ENCODE measurements around the gene PDLIM1. TPM values are rescaled to one million over a fixed set of nuclear protein-coding genes. Genes with fewer than 3 reads are reported as not detected.
A peak's percentile ranks its signal among the peaks of the same experiment; 100 is the strongest.

The PDLIM1 gene
- polyA plus RNA-seq, 1 donor (not counting 4 experiments of a cell fraction or from before 2014, with no cell fraction given): 298 TPM

DNA sequence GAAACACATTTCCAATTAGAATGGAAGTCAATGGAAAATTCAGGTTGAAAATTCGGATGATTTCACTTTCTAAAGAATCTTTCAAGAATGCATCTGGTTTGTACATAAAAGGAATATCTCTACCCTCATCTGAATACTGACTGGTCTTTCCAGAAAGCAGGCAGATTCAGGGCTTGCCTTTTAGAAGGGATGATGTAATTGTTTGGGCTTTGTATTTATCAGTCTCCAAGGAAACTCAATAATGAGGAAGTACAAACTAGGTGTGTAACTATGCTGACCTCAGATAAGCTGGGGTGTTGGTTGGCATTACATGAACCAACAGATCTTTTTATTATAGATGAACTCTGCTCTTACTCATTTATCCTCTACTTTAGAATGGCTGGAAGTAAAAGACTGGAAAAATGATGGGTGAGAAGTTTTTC lies 24.1 kb downstream of the PDLIM1 start:
- H4K20me1 ChIP-seq (ENCODE audit: control insufficient read depth, extremely low read depth, insufficient read depth, low read length): no peaks in the 10 kb centered on the region
- no peaks in the 10 kb centered on the region for H3K27me3 ChIP-seq (ENCODE audit: control insufficient read depth, extremely low read depth, insufficient read depth, low read length)
- H3K9me1 ChIP-seq (ENCODE audit: control insufficient read depth, extremely low read depth, insufficient read depth, low read length): no peaks in the 10 kb centered on the region
- H3K9ac ChIP-seq (ENCODE audit: control insufficient read depth, extremely low read depth, insufficient read depth, low read length): peak overlapping the region; percentile 78
- no peak overlapping the region for H3K4me3 ChIP-seq (ENCODE audit: control insufficient read depth in 2 of 3, extremely low read depth in 1 of 3, insufficient read depth in 2 of 3, low read depth in 1 of 3, low read length in 3 of 3)
- no peaks in the 10 kb centered on the region for H3K9me3 ChIP-seq (ENCODE audit: control insufficient read depth, low read depth, low read length)
- peak; percentile 83 for FAIRE-seq
- peak overlapping the region; percentile 49 for H3K4me2 ChIP-seq (ENCODE audit: control insufficient read depth, extremely low read depth, insufficient read depth, low read depth, low read length)
- peak; percentile 97 for DNase-seq (ENCODE audit: low read depth, low spot score)
- no peak overlapping the region for H2AFZ ChIP-seq (ENCODE audit: control insufficient read depth, low read length)
- H3K79me2 ChIP-seq (ENCODE audit: control insufficient read depth, insufficient read depth, low read length): peaks cover 40% of the 10 kb centered on the region
- TF ChIP-seq, protein P1, sequence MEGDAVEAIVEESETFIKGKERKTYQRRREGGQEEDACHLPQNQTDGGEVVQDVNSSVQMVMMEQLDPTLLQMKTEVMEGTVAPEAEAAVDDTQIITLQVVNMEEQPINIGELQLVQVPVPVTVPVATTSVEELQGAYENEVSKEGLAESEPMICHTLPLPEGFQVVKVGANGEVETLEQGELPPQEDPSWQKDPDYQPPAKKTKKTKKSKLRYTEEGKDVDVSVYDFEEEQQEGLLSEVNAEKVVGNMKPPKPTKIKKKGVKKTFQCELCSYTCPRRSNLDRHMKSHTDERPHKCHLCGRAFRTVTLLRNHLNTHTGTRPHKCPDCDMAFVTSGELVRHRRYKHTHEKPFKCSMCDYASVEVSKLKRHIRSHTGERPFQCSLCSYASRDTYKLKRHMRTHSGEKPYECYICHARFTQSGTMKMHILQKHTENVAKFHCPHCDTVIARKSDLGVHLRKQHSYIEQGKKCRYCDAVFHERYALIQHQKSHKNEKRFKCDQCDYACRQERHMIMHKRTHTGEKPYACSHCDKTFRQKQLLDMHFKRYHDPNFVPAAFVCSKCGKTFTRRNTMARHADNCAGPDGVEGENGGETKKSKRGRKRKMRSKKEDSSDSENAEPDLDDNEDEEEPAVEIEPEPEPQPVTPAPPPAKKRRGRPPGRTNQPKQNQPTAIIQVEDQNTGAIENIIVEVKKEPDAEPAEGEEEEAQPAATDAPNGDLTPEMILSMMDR (optimal IDR thresholded peaks at IDR 0.05 in 1 of 3, IDR thresholded peaks at IDR 0.05 in 1 of 3, conservative IDR thresholded peaks at IDR 0.05 in 1 of 3; ENCODE audit: extremely low read depth in 1 of 3, insufficient read depth in 2 of 3, low read length in 3 of 3): no peak
- no peak for TF ChIP-seq EZH2 (IDR thresholded peaks at IDR 0.05; ENCODE audit: low read length)
- H3K36me3 ChIP-seq (ENCODE audit: control insufficient read depth in 2 of 2, extremely low read depth in 1 of 2, insufficient read depth in 2 of 2, low read length in 2 of 2): peaks cover 19 to 33% of the 10 kb centered on the region in 2 experiments
- dilution Hi-C loops (cut with MboI; ENCODE audit: extremely low pct_ligation_motif_present, low sequenced_read_pairs): no loop called here
- H3K27ac ChIP-seq (ENCODE audit: control insufficient read depth, insufficient read depth, low read length): peak overlapping the region; percentile 85
- H3K4me1 ChIP-seq (ENCODE audit: control insufficient read depth, extremely low read depth, insufficient read depth, low read length): peaks cover 62% of the 10 kb centered on the region

DNA sequence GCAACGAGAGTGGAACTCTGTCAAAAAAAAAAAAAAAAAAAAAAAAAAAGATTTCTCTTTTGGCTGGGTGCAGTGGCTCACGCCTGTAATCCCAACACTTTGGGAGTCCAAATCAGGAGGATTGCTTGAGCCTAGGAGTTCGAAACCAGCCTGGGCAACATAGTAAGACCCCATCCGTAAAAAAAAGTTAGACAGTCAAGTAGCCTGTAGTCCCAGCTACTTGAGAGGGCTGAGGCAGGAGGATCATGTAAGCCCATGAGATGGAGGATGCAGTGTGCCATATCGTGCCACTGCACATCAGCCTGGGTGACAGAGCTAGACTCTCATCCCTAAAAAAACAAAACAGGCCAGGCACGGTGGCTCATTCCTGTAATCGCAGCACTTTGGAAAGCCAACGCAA lies 25.2 kb downstream of the PDLIM1 start:
- dilution Hi-C loops (cut with MboI; ENCODE audit: extremely low pct_ligation_motif_present, low sequenced_read_pairs): no loop called here
- H3K36me3 ChIP-seq (ENCODE audit: control insufficient read depth in 2 of 2, extremely low read depth in 1 of 2, insufficient read depth in 2 of 2, low read length in 2 of 2): peaks cover 24 to 33% of the 10 kb centered on the region in 2 experiments
- no peaks in the 10 kb centered on the region for H3K27me3 ChIP-seq (ENCODE audit: control insufficient read depth, extremely low read depth, insufficient read depth, low read length)
- peak overlapping the region; percentile 68 for H3K9ac ChIP-seq (ENCODE audit: control insufficient read depth, extremely low read depth, insufficient read depth, low read length)
- H3K4me2 ChIP-seq (ENCODE audit: control insufficient read depth, extremely low read depth, insufficient read depth, low read depth, low read length): no peak overlapping the region
- H3K79me2 ChIP-seq (ENCODE audit: control insufficient read depth, insufficient read depth, low read length): peaks cover 31% of the 10 kb centered on the region
- DNase-seq (ENCODE audit: low read depth, low spot score): no peak
- no peaks in the 10 kb centered on the region for H3K9me3 ChIP-seq (ENCODE audit: control insufficient read depth, low read depth, low read length)
- no peak overlapping the region for H3K4me3 ChIP-seq (ENCODE audit: control insufficient read depth in 2 of 3, extremely low read depth in 1 of 3, insufficient read depth in 2 of 3, low read depth in 1 of 3, low read length in 3 of 3)
- H3K4me1 ChIP-seq (ENCODE audit: control insufficient read depth, extremely low read depth, insufficient read depth, low read length): peaks cover 74% of the 10 kb centered on the region
- no peaks in the 10 kb centered on the region for H4K20me1 ChIP-seq (ENCODE audit: control insufficient read depth, extremely low read depth, insufficient read depth, low read length)
- TF ChIP-seq, protein P1 (optimal IDR thresholded peaks at IDR 0.05 in 1 of 3, IDR thresholded peaks at IDR 0.05 in 1 of 3, conservative IDR thresholded peaks at IDR 0.05 in 1 of 3; ENCODE audit: extremely low read depth in 1 of 3, insufficient read depth in 2 of 3, low read length in 3 of 3): no peak
- no peak for TF ChIP-seq EZH2 (IDR thresholded peaks at IDR 0.05; ENCODE audit: low read length)
- FAIRE-seq: no peak
- no peaks in the 10 kb centered on the region for H3K9me1 ChIP-seq (ENCODE audit: control insufficient read depth, extremely low read depth, insufficient read depth, low read length)
- H3K27ac ChIP-seq (ENCODE audit: control insufficient read depth, insufficient read depth, low read length): peak overlapping the region; percentile 85
- no peak overlapping the region for H2AFZ ChIP-seq (ENCODE audit: control insufficient read depth, low read length)

Data from keratinocyte (primary cell).